ENCODE results near the gene LHB. TPM values are rescaled to one million over a fixed set of nuclear protein-coding genes. Genes with fewer than 3 reads are reported as not detected.
A peak's percentile ranks its signal among the peaks of the same experiment; 100 is the strongest.

LHB gene
- total RNA-seq, 2 donors from 2014 or later: 0.59 TPM; not detected in 1

GRCh38 chr19:48987323-48987722 lies 29.6 kb downstream of the LHB start:
- H3K27ac ChIP-seq (ENCODE audit: low read depth, low read length): no peak overlapping the region
- no peak for DNase-seq
- Mint-ChIP-seq H3K27me3 (ENCODE audit: insufficient read depth) (no peaks in the 10 kb centered on the region), H3K9me3 (no peaks in the 10 kb centered on the region), H3K4me3 (no peak overlapping the region), H3K4me1 (peaks cover 11% of the 10 kb centered on the region), H3K27ac (peak overlapping the region; percentile 19), H3K36me3 (ENCODE audit: low read depth) (peaks cover 63% of the 10 kb centered on the region)
- WGBS, 2 experiments (ENCODE audit: insufficient coverage in 1 of 2, insufficient read length in 1 of 2): 88 to 100% methylated on average over 4 to 7 of the region's 7 CpGs
- H3K9ac ChIP-seq (ENCODE audit: extremely low read depth, low read length, poor library complexity, severe bottlenecking): no peak overlapping the region
- peak; percentile 19 for TF ChIP-seq CTCF (conservative IDR thresholded peaks at IDR 0.05)
- H3K4me1 ChIP-seq (ENCODE audit: control insufficient read depth, insufficient read depth, low read length): no peaks in the 10 kb centered on the region
- H3K9me3 ChIP-seq (ENCODE audit: control insufficient read depth, low read length): no peaks in the 10 kb centered on the region
- H3K4me3 ChIP-seq (ENCODE audit: low read length): no peak overlapping the region
- no peaks in the 10 kb centered on the region for H3K27me3 ChIP-seq (ENCODE audit: control insufficient read depth, insufficient read depth, low read length, poor library complexity, severe bottlenecking)
- peaks cover 54% of the 10 kb centered on the region for H3K36me3 ChIP-seq (ENCODE audit: control insufficient read depth, insufficient read depth, low read length)

- Histone ChIP-seq H3K4me1 (ENCODE audit: control insufficient read depth, insufficient read depth, low read length) (no peaks in the 10 kb centered on the region), H3K27ac (ENCODE audit: low read depth, low read length) (no peak overlapping the region), H3K27me3 (ENCODE audit: control insufficient read depth, insufficient read depth, low read length, poor library complexity, severe bottlenecking) (no peaks in the 10 kb centered on the region), H3K9me3 (ENCODE audit: control insufficient read depth, low read length) (no peaks in the 10 kb centered on the region), H3K9ac (ENCODE audit: extremely low read depth, low read length, poor library complexity, severe bottlenecking) (no peak overlapping the region), H3K36me3 (ENCODE audit: control insufficient read depth, insufficient read depth, low read length) (peaks cover 65% of the 10 kb centered on the region), H3K4me3 (ENCODE audit: low read length) (no peak overlapping the region)
- 92 to 100% methylated on average over 2 to 3 of the region's 3 CpGs for WGBS, 2 experiments (ENCODE audit: insufficient coverage in 1 of 2, insufficient read length in 1 of 2)
- H3K9me3 Mint-ChIP-seq: no peaks in the 10 kb centered on the region
- DNase-seq: no peak
- H3K36me3 Mint-ChIP-seq (ENCODE audit: low read depth): peaks cover 74% of the 10 kb centered on the region
- TF ChIP-seq CTCF (conservative IDR thresholded peaks at IDR 0.05): no peak
- H3K4me3 Mint-ChIP-seq: no peak overlapping the region
- H3K4me1 Mint-ChIP-seq: peaks cover 6% of the 10 kb centered on the region
- no peaks in the 10 kb centered on the region for H3K27me3 Mint-ChIP-seq (ENCODE audit: insufficient read depth)
- H3K27ac Mint-ChIP-seq: no peak overlapping the region
These were observed 30.7 kb downstream of the LHB start for GRCh38 chr19:48986211-48986610.

DNA sequence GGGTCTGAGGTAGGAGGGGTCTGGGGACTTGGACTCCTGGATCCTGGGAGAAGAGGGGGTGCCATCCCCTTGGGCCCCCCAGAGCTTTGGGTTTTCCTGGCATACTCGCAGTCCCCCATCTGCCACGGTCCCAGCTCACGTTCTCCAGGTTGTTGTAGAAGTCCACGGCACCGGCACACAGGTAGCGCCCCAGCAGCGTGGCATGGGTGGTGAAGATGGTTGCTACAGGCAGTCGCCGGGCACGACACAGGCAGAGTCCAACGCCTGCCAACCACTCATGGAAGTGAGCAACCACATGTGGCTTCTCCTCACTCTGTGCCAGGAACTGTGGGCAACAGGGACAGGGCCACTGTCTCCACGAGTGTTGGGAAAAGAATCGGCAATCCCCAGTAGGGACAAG lies 31.2 kb downstream of the LHB start:
- H3K36me3 Mint-ChIP-seq (ENCODE audit: low read depth): peaks cover 74% of the 10 kb centered on the region
- 95 to 96% methylated on average over 12 to 13 of the region's 13 CpGs for WGBS, 2 experiments (ENCODE audit: insufficient coverage in 1 of 2, insufficient read length in 1 of 2)
- Histone ChIP-seq H3K4me1 (ENCODE audit: control insufficient read depth, insufficient read depth, low read length) (no peaks in the 10 kb centered on the region), H3K36me3 (ENCODE audit: control insufficient read depth, insufficient read depth, low read length) (peaks cover 65% of the 10 kb centered on the region), H3K9me3 (ENCODE audit: control insufficient read depth, low read length) (no peaks in the 10 kb centered on the region), H3K27me3 (ENCODE audit: control insufficient read depth, insufficient read depth, low read length, poor library complexity, severe bottlenecking) (no peaks in the 10 kb centered on the region), H3K4me3 (ENCODE audit: low read length) (no peak overlapping the region), H3K27ac (ENCODE audit: low read depth, low read length) (no peak overlapping the region), H3K9ac (ENCODE audit: extremely low read depth, low read length, poor library complexity, severe bottlenecking) (no peak overlapping the region)
- no peak for TF ChIP-seq CTCF (conservative IDR thresholded peaks at IDR 0.05)
- no peak overlapping the region for H3K27ac Mint-ChIP-seq
- H3K27me3 Mint-ChIP-seq (ENCODE audit: insufficient read depth): no peaks in the 10 kb centered on the region
- peaks cover 4% of the 10 kb centered on the region for H3K4me1 Mint-ChIP-seq
- no peak for DNase-seq
- H3K4me3 Mint-ChIP-seq: no peak overlapping the region
- H3K9me3 Mint-ChIP-seq: no peaks in the 10 kb centered on the region

All from endodermal cell (in vitro differentiated cells).